Fibroblast of mammary gland (primary cell): ENCODE measurements around the gene PNRC1.
"Not testable (repeated sequence)": the region's sequence is repeated elsewhere in the genome, so short reads cannot be mapped to it uniquely, and the experiment has no call there.

Experiments
- DNase-seq: peaks from one replicate; pipeline ENCODE4 v3.0.0-alpha.2; 2010; ENCODE audit warnings: low read depth
- H3K4me3 ChIP-seq: 2 replicates; pipeline ENCODE4 v1.5.1; 2011; ENCODE audit warnings: low read depth, mild to moderate bottlenecking, low read length, moderate library complexity; ENCODE audit not compliant: control insufficient read depth
- CTCF ChIP-seq: conservative IDR thresholded peaks from 2 replicates; pipeline ENCODE4 v1.5.1; 2011; ENCODE audit warnings: low read depth, low read length, inconsistent platforms; ENCODE audit not compliant: control insufficient read depth, insufficient read depth

PNRC1 gene

DNA sequence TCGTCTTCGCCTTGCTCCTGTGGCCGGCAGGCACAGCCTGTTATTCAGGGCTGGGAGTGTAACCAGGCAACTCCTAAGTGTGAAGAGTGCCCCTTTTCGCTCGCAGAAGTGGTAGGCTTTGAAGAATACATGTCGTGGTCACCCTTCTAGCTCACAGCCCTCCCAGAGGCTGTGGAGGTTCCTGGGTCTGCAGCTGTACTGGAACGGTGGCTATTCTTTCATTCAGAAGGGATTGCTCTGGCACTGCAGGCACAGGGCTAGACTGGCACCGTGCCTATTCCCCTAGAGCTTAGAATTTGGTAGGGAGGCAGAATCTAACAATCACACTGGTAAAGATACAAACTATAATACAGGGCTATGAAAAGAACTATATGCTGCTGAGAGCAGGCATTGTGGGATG, 38.4 kb downstream of the PNRC1 start:
- H3K4me3 ChIP-seq, result no peak overlapping the region
- no peak for TF ChIP-seq CTCF
- no peak for DNase-seq

DNA sequence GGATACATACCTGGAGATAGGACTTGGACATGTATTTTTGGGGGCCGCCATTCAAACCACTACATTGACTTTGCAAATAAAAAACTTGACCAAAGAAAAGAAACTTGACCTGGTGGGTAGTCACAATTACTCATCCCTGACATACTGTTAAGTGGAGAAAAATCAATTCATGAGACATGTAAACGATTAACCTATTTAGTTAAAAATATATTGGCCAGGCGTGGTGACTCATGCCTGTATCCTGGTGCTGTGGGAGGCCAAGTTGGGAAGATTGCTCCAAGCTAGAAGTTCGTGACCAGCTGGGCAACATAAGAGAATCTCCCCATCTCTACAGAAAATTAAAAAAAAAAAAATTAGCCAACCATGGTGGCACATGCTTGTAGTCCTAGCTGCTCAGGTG, 39.8 kb downstream of the PNRC1 start:
- no peak overlapping the region for H3K4me3 ChIP-seq
- DNase-seq, result peak; percentile 57
- no peak for TF ChIP-seq CTCF

DNA sequence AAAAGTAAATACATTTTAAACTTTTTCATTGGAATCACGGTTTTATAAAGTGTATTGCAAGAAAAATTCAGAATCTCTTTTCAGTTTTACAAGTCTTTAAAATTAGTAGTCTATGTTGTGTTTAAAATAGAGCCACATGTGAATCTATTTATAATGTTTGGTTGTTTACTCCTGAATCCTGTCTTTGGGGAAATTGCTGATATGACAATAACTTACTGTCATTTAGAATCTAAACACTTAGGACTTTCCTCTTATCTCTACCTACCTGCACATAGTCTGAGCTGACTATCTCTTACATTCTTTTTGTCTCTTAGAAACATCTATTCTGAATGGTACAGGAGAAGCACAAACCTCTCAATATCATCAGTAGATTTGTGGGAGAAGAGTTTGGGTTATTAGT, 41.4 kb downstream of the PNRC1 start:
- DNase-seq, result no peak
- TF ChIP-seq CTCF, result no peak
- H3K4me3 ChIP-seq, result no peak overlapping the region

DNA sequence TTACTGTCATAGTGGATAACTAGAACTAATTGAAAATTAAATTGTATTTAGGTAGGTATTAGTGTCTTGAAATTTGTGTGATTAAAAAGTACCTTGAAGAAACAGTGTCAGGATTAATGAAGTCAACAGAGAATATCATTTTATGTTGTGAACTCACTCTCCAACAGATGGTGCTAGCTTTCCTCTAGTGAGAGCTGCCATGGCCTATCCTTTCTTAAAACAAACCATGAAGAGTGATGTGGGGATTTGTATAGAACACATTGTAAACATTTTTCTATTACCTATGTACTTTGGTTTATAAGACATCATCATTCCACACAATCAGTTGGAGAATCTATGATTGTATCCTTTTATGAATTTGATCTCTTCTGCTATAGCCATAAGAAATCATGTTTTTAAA, 42.1 kb downstream of the PNRC1 start:
- no peak overlapping the region for H3K4me3 ChIP-seq
- peak; percentile 50 for DNase-seq
- TF ChIP-seq CTCF, result peak; percentile 58

DNA sequence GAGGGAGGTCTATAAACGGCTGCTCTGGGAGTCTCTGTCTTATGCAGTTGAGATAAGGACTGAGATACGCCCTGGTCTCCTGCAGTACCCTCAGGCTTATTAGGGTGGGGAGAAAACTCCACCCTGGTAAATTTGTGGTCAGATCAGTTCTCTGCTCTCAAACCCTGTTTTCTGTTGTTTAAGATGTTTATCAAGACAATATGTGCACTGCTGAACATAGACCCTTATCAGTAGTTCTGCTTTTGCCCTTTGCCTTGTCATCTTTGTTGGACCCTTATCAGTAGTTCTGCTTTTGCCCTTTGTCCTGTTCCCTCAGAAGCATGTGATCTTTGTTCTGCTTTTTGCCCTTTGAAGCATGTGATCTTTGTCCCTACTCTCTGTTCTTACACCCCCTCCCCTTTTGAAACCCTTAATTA, 47.7 kb downstream of the PNRC1 start:
- H3K4me3 ChIP-seq, DNase-seq: not testable (repeated sequence)

DNA sequence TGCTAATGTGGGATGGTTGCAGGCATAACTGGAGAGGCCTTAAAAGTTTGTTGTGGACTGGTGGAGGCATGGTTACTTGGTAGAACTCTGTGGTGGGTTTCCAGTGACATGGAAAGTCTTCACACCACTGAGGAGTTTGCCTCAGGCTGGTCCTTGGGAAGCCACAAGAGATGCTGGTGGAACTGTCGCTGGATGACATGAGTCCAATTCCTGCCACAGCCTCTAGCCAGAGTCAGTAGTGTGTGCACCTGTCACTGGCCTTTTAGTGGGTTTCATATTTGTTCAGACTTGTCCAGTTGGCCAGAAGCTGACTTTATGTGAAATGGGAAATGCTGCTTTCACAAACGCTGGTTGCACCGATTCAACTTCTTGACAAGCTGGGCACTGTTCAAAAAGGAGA, 51.0 kb downstream of the PNRC1 start:
- no peak for TF ChIP-seq CTCF
- no peak overlapping the region for H3K4me3 ChIP-seq
- DNase-seq, result no peak

GRCh38 chr6:89132057-89132456, 51.5 kb downstream of the PNRC1 start:
- no peak for DNase-seq
- no peak overlapping the region for H3K4me3 ChIP-seq
- no peak for TF ChIP-seq CTCF

- H3K4me3 ChIP-seq, result no peak overlapping the region
- TF ChIP-seq CTCF, result no peak
- no peak for DNase-seq
Measured at GRCh38 chr6:89133981-89134380, 53.4 kb downstream of the PNRC1 start.
